Glomerular visceral epithelial cell (primary cell): ENCODE measurements around the gene XIAP.

ENCODE experiments used
- DNase-seq: peaks from one replicate; pipeline ENCODE4 v3.0.0-alpha.2; 2016; ENCODE audit errors: extremely low spot score

Gene XIAP

DNA sequence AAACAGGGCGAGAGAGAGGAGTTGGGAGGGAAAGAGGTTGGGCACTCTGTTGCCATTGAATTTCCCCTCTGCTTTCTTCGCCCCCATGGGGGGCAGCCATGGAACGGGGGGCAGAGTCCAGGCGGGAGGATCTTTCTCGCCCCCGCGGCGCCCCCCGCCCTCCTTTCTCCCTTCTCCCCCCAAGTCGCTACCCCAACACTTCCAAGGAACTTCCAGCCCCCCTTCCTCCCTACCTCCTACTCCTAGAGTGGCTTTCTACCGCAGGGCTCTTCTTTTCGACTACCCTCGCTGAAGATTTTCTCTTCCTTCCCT, 101.1 kb downstream of the XIAP start:
- DNase-seq, result no peak

DNA sequence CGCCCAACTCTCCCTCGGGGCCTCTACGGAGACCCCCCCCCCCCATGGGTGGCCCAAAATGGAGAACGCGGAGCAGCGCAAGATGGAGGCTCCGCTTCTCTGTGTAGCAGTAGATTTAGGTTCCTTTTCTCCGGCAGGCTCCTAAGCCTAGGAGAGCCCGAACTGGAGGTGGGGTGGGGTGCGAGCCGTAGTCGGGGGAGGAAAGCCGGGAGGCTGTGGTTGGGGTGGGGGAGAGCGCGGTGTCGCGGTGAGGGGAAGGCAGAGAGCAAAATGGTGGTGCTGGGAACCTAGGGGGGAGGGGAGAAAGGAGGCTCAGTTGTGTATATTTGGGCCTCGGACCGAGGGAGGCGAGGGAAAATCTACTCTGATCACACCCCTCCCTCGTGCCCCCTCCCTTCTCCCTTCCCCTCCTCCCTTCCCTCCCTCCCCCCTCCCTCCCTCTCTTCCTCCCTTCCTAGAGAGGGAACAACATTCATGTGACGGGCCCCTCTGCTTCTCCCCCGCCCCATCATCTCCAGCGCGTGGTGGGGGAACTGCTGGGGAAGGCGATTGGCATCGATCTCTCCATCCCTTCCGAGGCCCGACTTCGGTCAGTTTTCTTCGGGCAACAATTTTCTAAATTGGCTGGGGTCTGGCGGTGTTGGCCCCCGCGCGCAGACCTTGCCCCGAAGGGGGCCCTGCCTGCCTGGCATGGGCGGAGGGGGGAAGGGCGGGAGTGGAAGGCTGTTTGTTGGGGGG, 101.6 kb downstream of the XIAP start, which contains the start of gene STAG2:
STAG2 (plus strand) TSS at position 439 of the 738 bp plus-strand sequence. CDS start 60,922 bp downstream, outside the sequence.
- peak; percentile 88 for DNase-seq

DNA sequence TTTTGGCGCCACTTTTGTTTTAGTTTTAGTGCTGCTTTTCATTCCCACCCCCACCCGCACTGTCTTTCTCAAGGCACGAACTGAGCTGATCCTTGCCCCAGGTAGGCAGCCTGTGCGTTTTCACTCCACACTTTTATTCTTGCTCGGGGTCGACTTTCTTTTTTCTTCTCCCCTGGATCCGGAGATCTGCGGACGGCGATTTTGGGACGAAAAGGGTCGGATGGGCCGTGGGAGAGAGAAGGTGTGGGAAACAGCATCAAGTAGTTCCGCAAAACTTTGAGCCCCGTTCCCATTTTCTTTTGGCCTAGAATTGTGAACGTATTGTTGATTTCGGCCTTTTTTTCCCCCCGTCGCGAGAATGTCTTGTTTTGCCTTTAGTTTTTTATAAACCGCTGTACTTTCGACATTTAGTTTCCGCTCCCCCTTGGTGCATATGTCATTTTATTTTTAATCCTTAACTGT, 102.2 kb downstream of the XIAP start:
- DNase-seq, result no peak

DNA sequence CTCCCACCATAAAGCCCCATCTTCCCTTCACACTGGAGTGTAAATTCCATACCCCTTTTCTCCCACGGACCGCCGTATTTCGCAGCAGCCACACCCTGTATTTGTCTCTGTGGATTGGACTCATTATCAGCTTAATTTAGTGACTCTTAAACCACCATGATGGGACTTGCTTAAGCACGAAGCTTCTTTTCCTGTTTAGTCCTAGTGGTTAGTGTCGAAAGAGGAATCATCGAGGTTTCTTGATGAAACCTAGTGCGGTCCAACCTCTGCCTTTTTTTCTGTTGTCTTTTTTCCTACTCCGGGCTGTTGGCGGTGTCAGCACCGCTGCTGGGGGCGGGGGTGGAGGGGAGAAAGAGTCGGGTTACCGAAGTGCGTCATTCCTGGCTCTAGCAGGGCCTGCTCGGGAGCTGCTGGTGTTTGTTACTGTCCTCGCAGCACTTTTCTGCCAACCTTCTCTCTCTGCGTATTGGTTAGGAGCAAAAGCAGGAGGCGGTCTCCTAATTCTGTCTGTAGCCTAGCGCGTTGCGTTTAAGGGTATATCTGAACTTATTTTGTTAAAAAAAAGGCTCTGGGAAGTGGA, 103.0 kb downstream of the XIAP start:
- peak; percentile 91 for DNase-seq
